Loucy (cell line): ENCODE results near the gene RALGPS1.

Experiments
- H2AFZ ChIP-seq: fragments of 200-600 bp; sonication (generic); 2 replicates; pipeline ENCODE4 v1.6.0; 2016; ENCODE audit warnings: antibody characterized with exemption, mild to moderate bottlenecking, low read length, moderate library complexity
- H3F3A ChIP-seq: fragments of 200-600 bp; 2 replicates; pipeline ENCODE4 v1.6.0; 2016; ENCODE audit warnings: antibody characterized with exemption, low read depth, mild to moderate bottlenecking
- H3K27me3 ChIP-seq: fragments of 200-600 bp; sonication (generic); 2 replicates; pipeline ENCODE4 v1.6.1; 2014; ENCODE audit warnings: low read length, mild to moderate bottlenecking; ENCODE audit not compliant: insufficient read depth, poor library complexity, severe bottlenecking
- H3K36me3 ChIP-seq: fragments of 200-600 bp; sonication (generic); 2 replicates; pipeline ENCODE4 v1.6.1; 2016; ENCODE audit warnings: low read length; ENCODE audit not compliant: insufficient read depth
- H3K4me1 ChIP-seq: fragments of 200-600 bp; sonication (generic); 2 replicates; pipeline ENCODE4 v1.5.1; 2014; ENCODE audit warnings: low read length, mild to moderate bottlenecking; ENCODE audit not compliant: insufficient read depth, poor library complexity, severe bottlenecking
- H3K4me2 ChIP-seq: fragments of 200-600 bp; sonication (generic); 2 replicates; pipeline ENCODE4 v1.6.0; 2014; ENCODE audit warnings: antibody characterized with exemption, low read length, low read depth, mild to moderate bottlenecking; ENCODE audit not compliant: poor library complexity, severe bottlenecking
- H3K4me3 ChIP-seq: fragments of 200-600 bp; sonication (generic); 2 replicates; pipeline ENCODE4 v1.5.1; 2014; ENCODE audit warnings: low read length, mild to moderate bottlenecking, mixed read lengths; ENCODE audit not compliant: poor library complexity, severe bottlenecking
- H3K79me2 ChIP-seq: fragments of 200-600 bp; sonication (generic); 2 replicates; pipeline ENCODE4 v1.6.1; 2014; ENCODE audit warnings: low read length; ENCODE audit not compliant: insufficient read depth
- H3K9ac ChIP-seq: fragments of 200-600 bp; sonication (generic); 2 replicates; pipeline ENCODE4 v1.6.0; 2014; ENCODE audit warnings: mild to moderate bottlenecking, low read depth, low read length, moderate library complexity; ENCODE audit not compliant: poor library complexity, severe bottlenecking
- H3K9me2 ChIP-seq: fragments of 200-600 bp; sonication (generic); replicated peaks from 2 replicates; pipeline ENCODE4 v1.6.1; 2016; ENCODE audit warnings: low read depth, low read length, mixed read lengths
- H3K9me3 ChIP-seq: fragments of 200-600 bp; sonication (generic); 2 replicates; pipeline ENCODE4 v1.6.1; 2014; ENCODE audit warnings: mild to moderate bottlenecking, antibody characterized with exemption, low read length, low read depth; ENCODE audit not compliant: insufficient read depth
- H4K20me1 ChIP-seq: fragments of 200-600 bp; sonication (generic); 2 replicates; pipeline ENCODE4 v1.6.0; 2014; ENCODE audit warnings: antibody characterized with exemption, low read length, mild to moderate bottlenecking; ENCODE audit not compliant: insufficient read depth, poor library complexity, severe bottlenecking
- EZH2phosphoT487 ChIP-seq: fragments of 200-600 bp; IDR thresholded peaks from 2 replicates; pipeline ENCODE4 v1.6.1; 2018; ENCODE audit warnings: antibody characterized with exemption, mild to moderate bottlenecking, moderate library complexity, borderline replicate concordance
- TF ChIP-seq, protein P1 (sequence below): fragments of 200-600 bp; sonication (generic); conservative IDR thresholded peaks from 2 replicates; pipeline ENCODE4 v1.5.1; 2014; ENCODE audit warnings: mild to moderate bottlenecking, antibody characterized with exemption, low read length

Gene RALGPS1

GRCh38 chr9:127137640-127138360 lies 223.2 kb downstream of the RALGPS1 start:
- Histone ChIP-seq H3K4me1 (no peaks in the 10 kb centered on the region), H3K4me2 (no peak overlapping the region), H3K4me3 (no peak overlapping the region), H3K27me3 (no peaks in the 10 kb centered on the region), H3K79me2 (no peaks in the 10 kb centered on the region), H3K9ac (no peak overlapping the region), H3F3A (no peaks in the 10 kb centered on the region), H3K36me3 (no peaks in the 10 kb centered on the region), H3K9me2 (no peaks in the 10 kb centered on the region), H2AFZ (no peak overlapping the region), H3K9me3 (no peaks in the 10 kb centered on the region), H4K20me1 (no peaks in the 10 kb centered on the region)
- TF ChIP-seq EZH2phosphoT487 = no peak
- TF ChIP-seq, protein P1, sequence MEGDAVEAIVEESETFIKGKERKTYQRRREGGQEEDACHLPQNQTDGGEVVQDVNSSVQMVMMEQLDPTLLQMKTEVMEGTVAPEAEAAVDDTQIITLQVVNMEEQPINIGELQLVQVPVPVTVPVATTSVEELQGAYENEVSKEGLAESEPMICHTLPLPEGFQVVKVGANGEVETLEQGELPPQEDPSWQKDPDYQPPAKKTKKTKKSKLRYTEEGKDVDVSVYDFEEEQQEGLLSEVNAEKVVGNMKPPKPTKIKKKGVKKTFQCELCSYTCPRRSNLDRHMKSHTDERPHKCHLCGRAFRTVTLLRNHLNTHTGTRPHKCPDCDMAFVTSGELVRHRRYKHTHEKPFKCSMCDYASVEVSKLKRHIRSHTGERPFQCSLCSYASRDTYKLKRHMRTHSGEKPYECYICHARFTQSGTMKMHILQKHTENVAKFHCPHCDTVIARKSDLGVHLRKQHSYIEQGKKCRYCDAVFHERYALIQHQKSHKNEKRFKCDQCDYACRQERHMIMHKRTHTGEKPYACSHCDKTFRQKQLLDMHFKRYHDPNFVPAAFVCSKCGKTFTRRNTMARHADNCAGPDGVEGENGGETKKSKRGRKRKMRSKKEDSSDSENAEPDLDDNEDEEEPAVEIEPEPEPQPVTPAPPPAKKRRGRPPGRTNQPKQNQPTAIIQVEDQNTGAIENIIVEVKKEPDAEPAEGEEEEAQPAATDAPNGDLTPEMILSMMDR = no peak

GRCh38 chr9:127138444-127138843 lies 223.9 kb downstream of the RALGPS1 start:
- H2AFZ ChIP-seq = no peak overlapping the region
- no peak overlapping the region for H3K9ac ChIP-seq
- H3K4me1 ChIP-seq = no peaks in the 10 kb centered on the region
- H3K9me2 ChIP-seq = no peaks in the 10 kb centered on the region
- H3F3A ChIP-seq = no peaks in the 10 kb centered on the region
- H3K9me3 ChIP-seq = no peaks in the 10 kb centered on the region
- TF ChIP-seq, protein P1 = no peak
- no peak for TF ChIP-seq EZH2phosphoT487
- H4K20me1 ChIP-seq = no peaks in the 10 kb centered on the region
- H3K4me2 ChIP-seq = no peak overlapping the region
- H3K79me2 ChIP-seq = no peaks in the 10 kb centered on the region
- H3K4me3 ChIP-seq = no peak overlapping the region
- H3K27me3 ChIP-seq = no peaks in the 10 kb centered on the region
- no peaks in the 10 kb centered on the region for H3K36me3 ChIP-seq

DNA sequence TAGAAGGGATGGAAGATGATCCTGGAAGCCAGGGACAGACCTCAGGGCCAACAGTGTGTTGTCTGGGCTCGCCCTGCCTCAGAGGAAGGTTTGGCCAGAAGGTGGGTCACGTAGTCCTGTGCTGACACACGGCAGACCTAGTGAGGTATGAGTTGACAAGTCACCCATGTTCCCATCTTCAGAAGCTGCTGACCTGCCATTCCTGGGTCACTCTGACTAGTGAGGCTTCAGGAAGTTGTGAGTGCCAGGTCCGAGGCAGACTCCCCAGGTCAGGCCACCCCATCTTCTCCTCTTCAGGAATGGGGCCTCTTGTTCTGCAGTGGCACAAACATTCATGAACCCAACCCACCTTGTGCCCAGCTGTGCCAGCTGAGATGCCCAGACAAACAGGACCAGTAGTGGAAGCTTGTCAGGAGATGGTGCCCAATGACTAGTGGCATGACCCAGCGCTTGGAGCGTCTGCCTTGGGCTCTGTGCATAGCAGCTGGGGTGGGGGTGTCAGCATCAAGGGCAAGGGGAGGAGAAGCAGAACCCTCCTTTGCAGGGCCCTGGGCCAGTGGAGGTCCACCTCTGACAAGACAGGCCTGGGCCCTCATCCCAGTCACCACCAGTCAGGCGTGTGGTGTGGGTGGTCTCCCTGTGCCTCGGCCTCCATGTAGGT lies 224.6 kb downstream of the RALGPS1 start:
- H3K27me3 ChIP-seq = no peaks in the 10 kb centered on the region
- H4K20me1 ChIP-seq = no peaks in the 10 kb centered on the region
- no peak overlapping the region for H3K4me3 ChIP-seq
- no peaks in the 10 kb centered on the region for H3F3A ChIP-seq
- no peak overlapping the region for H3K9ac ChIP-seq
- no peaks in the 10 kb centered on the region for H3K79me2 ChIP-seq
- no peaks in the 10 kb centered on the region for H3K9me3 ChIP-seq
- no peaks in the 10 kb centered on the region for H3K36me3 ChIP-seq
- H3K4me2 ChIP-seq = no peak overlapping the region
- TF ChIP-seq, protein P1 = no peak
- TF ChIP-seq EZH2phosphoT487 = no peak
- H3K9me2 ChIP-seq = no peaks in the 10 kb centered on the region
- H2AFZ ChIP-seq = no peak overlapping the region
- H3K4me1 ChIP-seq = no peaks in the 10 kb centered on the region
